CD8-positive, alpha-beta memory T cell (primary cell): ENCODE results near the gene SNAP23. TPM values are rescaled to one million over a fixed set of nuclear protein-coding genes. Genes with fewer than 3 reads are reported as not detected.

Experiments used
- CTCF ChIA-PET: fragments of 350-600 bp; sonication (Branson Sonifier 250); formaldehyde crosslinking; loops from one replicate; lab custom pipeline; 2021; ENCODE audit warnings: antibody characterized with exemption; lab: Charles Lee
- POLR2A ChIA-PET: fragments of 350-600 bp; sonication (Branson Sonifier 250); formaldehyde crosslinking; loops from one replicate; lab custom pipeline; 2021; ENCODE audit warnings: antibody characterized with exemption; lab: Charles Lee
- DNase-seq, 5 donors: peaks; one replicate each; pipeline versions ENCODE4 v3.0.0 to v3.0.0-alpha.2; 2020 to 2022; ENCODE audit warnings: mixed read lengths in 1 of 5
- H3K27ac ChIP-seq: one replicate; pipeline ENCODE4 v1.7.0; 2013; ENCODE audit warnings: low read depth, mild to moderate bottlenecking, low read length, moderate library complexity
- H3K27me3 ChIP-seq: 2 replicates; pipeline ENCODE4 v1.7.0; 2013; ENCODE audit warnings: low read length, mild to moderate bottlenecking; ENCODE audit not compliant: insufficient read depth, poor library complexity, severe bottlenecking
- H3K36me3 ChIP-seq: 2 replicates; pipeline ENCODE4 v1.7.0; 2013; ENCODE audit warnings: mild to moderate bottlenecking, low read length, moderate library complexity; ENCODE audit not compliant: insufficient read depth
- H3K4me1 ChIP-seq: 2 replicates; pipeline ENCODE4 v1.7.0; 2013; ENCODE audit warnings: mild to moderate bottlenecking, low read length, moderate library complexity; ENCODE audit not compliant: insufficient read depth
- H3K4me3 ChIP-seq: 2 replicates; pipeline ENCODE4 v1.7.0; 2013; ENCODE audit warnings: mild to moderate bottlenecking, low read length
- H3K9me3 ChIP-seq: 2 replicates; pipeline ENCODE4 v1.7.0; 2013; ENCODE audit warnings: mild to moderate bottlenecking, low read length
- H3K27ac Mint-ChIP-seq, 8 donors: one replicate each; pipeline ENCODE4 v1.8.0; 2020 to 2021; ENCODE audit warnings: mixed read lengths in 8 of 8, mild to moderate bottlenecking in 6 of 8, inconsistent platforms in 3 of 8, moderate library complexity in 3 of 8
- H3K27me3 Mint-ChIP-seq, 2 donors: one replicate each; pipeline ENCODE4 v1.8.0; 2020 to 2021; ENCODE audit warnings: mixed read lengths in 2 of 2, mild to moderate bottlenecking in 1 of 2, moderate library complexity in 1 of 2
- H3K36me3 Mint-ChIP-seq, 3 donors: one replicate each; pipeline ENCODE4 v1.8.0; 2020 to 2021; ENCODE audit warnings: mixed read lengths in 3 of 3, inconsistent platforms in 1 of 3, mild to moderate bottlenecking in 1 of 3
- H3K4me1 Mint-ChIP-seq, 3 donors: one replicate each; pipeline ENCODE4 v1.8.0; 2020 to 2021; ENCODE audit warnings: mixed read lengths in 3 of 3, inconsistent platforms in 1 of 3, mild to moderate bottlenecking in 1 of 3
- H3K4me3 Mint-ChIP-seq, 7 donors: one replicate each; pipeline ENCODE4 v1.8.0; 2020 to 2021; ENCODE audit warnings: mixed read lengths in 7 of 7, mild to moderate bottlenecking in 6 of 7, moderate library complexity in 4 of 7, inconsistent platforms in 2 of 7
- H3K9me3 Mint-ChIP-seq, 5 donors: one replicate each; pipeline ENCODE4 v1.8.0; 2020 to 2022; ENCODE audit warnings: mixed read lengths in 5 of 5, mild to moderate bottlenecking in 3 of 5, moderate library complexity in 2 of 5, inconsistent platforms in 1 of 5
- polyA plus RNA-seq: library from polyadenylated mRNA; unstranded; fragments of 300-500 nt; fragmentation: Illumina TruSeq; gene quantifications from one replicate; pipeline ENCODE4 v1.2.3, GENCODE V29; 2021
- total RNA-seq, 2 experiments: library from RNA; stranded (reverse); gene quantifications; one replicate each; pipeline ENCODE4 v1.2.3, GENCODE V29; 2021

The SNAP23 gene
- total RNA-seq (10 to 100 TPM; 48.1 to 54.4 TPM), polyA plus RNA-seq (59.5 TPM)

DNA sequence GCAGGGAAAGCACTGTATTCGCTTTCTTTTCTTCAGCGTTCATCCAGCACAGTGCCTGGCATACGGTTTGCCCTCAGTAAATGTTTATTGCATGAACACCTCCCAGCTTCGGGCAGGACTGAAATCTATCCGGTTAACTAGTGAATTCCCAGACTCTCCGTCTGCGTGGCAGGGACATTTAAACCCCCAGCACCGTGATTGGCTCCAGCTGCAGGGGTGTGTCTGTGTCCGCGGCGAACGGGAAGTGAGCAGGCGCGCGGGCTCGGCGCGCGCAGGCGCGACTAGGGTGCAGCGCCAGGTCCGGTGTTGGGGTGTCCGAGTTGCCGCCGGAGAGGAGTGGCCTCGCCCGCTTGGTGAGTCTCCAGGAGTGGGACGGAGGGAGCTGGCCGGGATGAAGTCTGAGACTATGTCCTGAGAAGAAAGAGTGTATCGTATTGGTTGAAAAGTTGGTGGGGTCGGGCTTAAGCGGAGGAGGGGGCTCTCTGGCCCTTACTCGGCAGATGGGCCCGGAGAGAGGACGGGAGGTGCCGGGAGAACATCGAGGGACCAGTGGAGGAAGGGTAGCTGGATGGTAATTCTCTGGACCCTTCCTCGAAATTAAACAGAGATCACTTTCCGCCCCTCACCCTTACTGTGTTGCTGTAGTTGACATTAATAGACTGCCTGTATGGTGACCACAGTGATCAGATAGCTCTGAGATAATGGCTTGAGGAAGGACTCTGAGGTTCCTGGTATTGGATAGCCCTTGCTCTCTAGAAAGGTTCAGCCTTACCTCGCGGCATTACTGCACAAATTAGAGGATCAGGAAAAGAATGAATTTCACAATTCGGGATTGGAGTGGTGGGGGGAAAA, at the start of gene SNAP23:
SNAP23 (plus strand) TSS at position 274 of the 852 bp plus-strand sequence. CDS start 16,213 bp downstream, outside the sequence.
- Mint-ChIP-seq H3K27ac (peak within 1 kb of the TSS; percentile 90 to 99 (median 96)), H3K36me3 (peaks cover 0 to 27% (median 0%) of the 10 kb centered on the region in 3 donors), H3K9me3 (no peaks in the 10 kb centered on the region), H3K4me3 (peak within 1 kb of the TSS; percentile 92 to 100 (median 98)), H3K4me1 (peaks cover 61 to 85% (median 71%) of the 10 kb centered on the region in 3 donors), H3K27me3 (no peaks in the 10 kb centered on the region)
- H3K36me3 ChIP-seq, result no peaks in the 10 kb centered on the region
- peak; percentile 76 to 90 (median 81) for DNase-seq
- ChIA-PET POLR2A (interaction anchor here (1.3 kb wide), 1 partner anchor 53 kb away, joined by 4 read pairs; the partner anchor contains the start of genes HAUS2 and LRRC57), CTCF (interaction anchor here (1.0 to 1.5 kb wide), 2 partner anchors 11 to 19 kb away, joined by 3 to 4 read pairs; no protein-coding TSS in a partner anchor)
- H3K4me3 ChIP-seq, result peak within 1 kb of the TSS; percentile 99
- no peaks in the 10 kb centered on the region for H3K27me3 ChIP-seq
- no peaks in the 10 kb centered on the region for H3K9me3 ChIP-seq
- peaks cover 43% of the 10 kb centered on the region for H3K4me1 ChIP-seq
- peak within 1 kb of the TSS; percentile 74 for H3K27ac ChIP-seq

DNA sequence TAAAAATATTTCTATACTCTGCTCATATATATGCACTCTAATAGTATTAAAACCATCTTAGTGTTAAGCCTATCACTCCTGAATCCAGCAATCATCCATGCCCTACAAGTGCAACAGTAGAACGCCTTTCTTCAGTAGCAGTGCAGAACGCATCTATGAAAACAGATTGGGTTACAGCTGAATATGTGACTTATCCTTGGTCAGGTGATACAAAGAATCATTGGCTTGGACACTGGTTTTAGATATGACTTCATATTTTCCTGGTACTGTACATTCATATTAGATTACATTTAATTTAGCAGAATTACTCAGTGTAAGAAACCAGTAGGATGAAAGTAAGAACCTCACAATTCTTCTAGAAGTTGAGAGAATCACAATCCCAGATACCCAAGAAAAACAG, 47.8 kb upstream of the SNAP23 start:
- no peak overlapping the region for H3K4me3 Mint-ChIP-seq
- Histone ChIP-seq H3K27me3 (no peaks in the 10 kb centered on the region), H3K36me3 (peaks cover 40% of the 10 kb centered on the region), H3K4me1 (no peaks in the 10 kb centered on the region), H3K27ac (no peak overlapping the region), H3K4me3 (no peak overlapping the region), H3K9me3 (no peaks in the 10 kb centered on the region)
- peaks cover 9 to 80% (median 35%) of the 10 kb centered on the region in 3 donors for H3K36me3 Mint-ChIP-seq
- H3K27ac Mint-ChIP-seq, result no peak overlapping the region
- no peaks in the 10 kb centered on the region for H3K27me3 Mint-ChIP-seq
- peaks cover 0 to 10% (median 0%) of the 10 kb centered on the region in 3 donors for H3K4me1 Mint-ChIP-seq
- POLR2A ChIA-PET, result no interaction called here
- CTCF ChIA-PET, result no interaction called here
- no peak for DNase-seq
- no peaks in the 10 kb centered on the region for H3K9me3 Mint-ChIP-seq

DNA sequence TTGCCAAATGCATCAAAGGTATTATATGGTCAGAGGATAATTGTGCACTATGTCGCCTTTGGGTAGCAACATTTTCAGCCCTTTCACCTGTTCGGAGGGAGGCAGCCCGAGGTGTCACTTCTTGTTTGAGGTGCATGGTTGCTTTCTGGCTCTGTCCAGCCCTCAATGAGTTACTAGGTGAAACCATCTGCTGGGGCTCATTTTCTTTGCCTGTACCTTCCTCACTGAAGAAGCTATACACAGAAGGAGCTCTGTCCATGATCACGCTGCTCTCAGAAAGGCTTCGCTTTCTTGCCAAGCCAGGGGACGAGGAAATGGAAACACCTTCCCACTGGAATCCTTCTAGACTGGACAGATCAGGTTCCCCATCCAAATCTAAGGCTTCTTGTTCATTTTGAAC, 47.2 kb upstream of the SNAP23 start:
- Histone ChIP-seq H3K4me1 (no peaks in the 10 kb centered on the region), H3K9me3 (no peaks in the 10 kb centered on the region), H3K27ac (no peak overlapping the region), H3K4me3 (no peak overlapping the region), H3K36me3 (peaks cover 40% of the 10 kb centered on the region), H3K27me3 (no peaks in the 10 kb centered on the region)
- ChIA-PET POLR2A (no interaction called here), CTCF (no interaction called here)
- Mint-ChIP-seq H3K27me3 (no peaks in the 10 kb centered on the region), H3K9me3 (no peaks in the 10 kb centered on the region), H3K36me3 (peaks cover 9 to 80% (median 35%) of the 10 kb centered on the region in 3 donors), H3K4me1 (peaks cover 0 to 10% (median 0%) of the 10 kb centered on the region in 3 donors), H3K27ac (peak overlapping the region in 2 of 8 donors; percentile 2 to 42), H3K4me3 (no peak overlapping the region)
- DNase-seq, result no peak

DNA sequence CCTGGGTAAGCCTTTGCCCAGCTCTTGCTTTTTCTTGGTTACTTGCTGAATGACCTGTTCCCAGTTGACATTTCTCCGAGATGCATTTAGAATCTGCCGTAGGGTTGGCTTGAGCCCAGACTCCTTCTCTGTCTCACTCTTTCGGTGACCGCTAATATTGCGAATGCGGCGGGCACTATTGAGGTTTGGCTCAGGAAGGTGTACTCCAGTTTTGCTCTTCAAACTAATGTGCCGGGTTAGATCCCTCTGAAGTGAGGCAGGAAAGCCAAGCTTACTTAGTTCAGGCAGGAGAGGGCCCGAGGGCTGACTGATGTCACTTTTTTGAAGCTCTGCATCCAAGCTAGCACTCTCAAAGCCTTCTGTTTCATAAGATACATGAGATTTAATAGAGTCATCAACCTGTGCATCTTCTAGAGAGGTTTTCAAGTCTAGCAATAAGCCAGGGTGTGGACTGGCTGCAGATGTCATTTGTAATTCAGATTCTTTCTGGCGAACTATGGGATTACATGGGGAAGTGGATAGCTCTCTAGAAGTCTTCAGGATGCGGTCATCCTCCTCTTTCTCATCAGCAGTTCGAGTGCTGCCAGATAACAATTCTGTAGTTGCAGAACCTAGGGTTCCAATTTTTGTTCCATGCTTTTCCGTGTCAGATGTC, 45.5 kb upstream of the SNAP23 start:
- peaks cover 9 to 78% (median 37%) of the 10 kb centered on the region in 3 donors for H3K36me3 Mint-ChIP-seq
- CTCF ChIA-PET, result no interaction called here
- H3K4me1 ChIP-seq, result no peaks in the 10 kb centered on the region
- no peak for DNase-seq
- no peaks in the 10 kb centered on the region for H3K9me3 ChIP-seq
- H3K27me3 Mint-ChIP-seq, result no peaks in the 10 kb centered on the region
- peaks cover 0 to 14% (median 0%) of the 10 kb centered on the region in 3 donors for H3K4me1 Mint-ChIP-seq
- no peaks in the 10 kb centered on the region for H3K9me3 Mint-ChIP-seq
- H3K27ac Mint-ChIP-seq, result no peak overlapping the region
- H3K36me3 ChIP-seq, result peaks cover 36% of the 10 kb centered on the region
- no peak overlapping the region for H3K27ac ChIP-seq
- H3K27me3 ChIP-seq, result no peaks in the 10 kb centered on the region
- H3K4me3 ChIP-seq, result no peak overlapping the region
- no peak overlapping the region for H3K4me3 Mint-ChIP-seq
- POLR2A ChIA-PET, result no interaction called here

DNA sequence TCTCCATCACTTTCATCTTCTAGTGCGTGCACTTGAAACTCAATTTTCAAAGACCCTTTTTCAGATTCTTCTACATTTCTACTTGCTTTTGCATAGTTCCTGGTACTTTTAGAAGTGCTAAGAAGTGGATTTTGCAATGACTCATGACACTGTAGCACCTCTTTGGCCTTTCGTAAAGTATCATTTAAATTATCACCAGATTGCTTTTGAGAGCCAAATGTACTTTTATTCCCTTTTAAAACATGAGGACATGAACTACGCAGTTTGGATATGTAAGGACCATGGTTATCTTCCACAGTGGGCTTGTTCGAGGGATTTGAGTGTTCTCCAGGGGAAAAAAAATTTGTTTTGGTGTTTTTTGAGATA, 45.0 kb upstream of the SNAP23 start:
- H3K36me3 Mint-ChIP-seq, result peaks cover 9 to 73% (median 37%) of the 10 kb centered on the region in 3 donors
- CTCF ChIA-PET, result no interaction called here
- POLR2A ChIA-PET, result no interaction called here

DNA sequence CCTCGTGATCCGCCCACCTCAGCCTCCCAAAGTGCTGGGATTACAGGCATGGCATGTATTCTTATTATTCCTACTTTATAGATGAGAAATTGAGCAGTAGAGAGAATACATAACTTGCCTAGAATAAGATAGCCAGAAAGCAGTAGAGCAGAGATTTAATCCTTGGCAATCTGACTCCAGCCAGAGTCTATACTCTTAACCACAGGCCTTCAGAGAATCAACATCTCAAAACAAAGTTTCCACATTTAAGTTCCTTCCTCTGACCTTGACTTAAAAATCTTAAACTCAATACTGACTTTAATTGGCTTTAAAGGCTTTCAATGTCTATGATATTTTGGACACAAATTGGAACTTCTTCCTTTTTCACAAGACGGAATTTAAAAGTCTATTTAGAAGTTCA, 41.6 kb upstream of the SNAP23 start:
- H3K4me3 Mint-ChIP-seq, result no peak overlapping the region
- no peaks in the 10 kb centered on the region for H3K9me3 Mint-ChIP-seq
- Histone ChIP-seq H3K4me1 (no peaks in the 10 kb centered on the region), H3K4me3 (no peak overlapping the region), H3K36me3 (peaks cover 26% of the 10 kb centered on the region), H3K27me3 (no peaks in the 10 kb centered on the region), H3K9me3 (no peaks in the 10 kb centered on the region), H3K27ac (no peak overlapping the region)
- no peak for DNase-seq
- CTCF ChIA-PET, result no interaction called here
- H3K27ac Mint-ChIP-seq, result peak overlapping the region in 1 of 8 donors; percentile 38
- H3K4me1 Mint-ChIP-seq, result peaks cover 9 to 18% (median 10%) of the 10 kb centered on the region in 3 donors
- no peaks in the 10 kb centered on the region for H3K27me3 Mint-ChIP-seq
- peaks cover 9 to 54% (median 29%) of the 10 kb centered on the region in 3 donors for H3K36me3 Mint-ChIP-seq
- POLR2A ChIA-PET, result no interaction called here

More for the DNA sequence above, 45.0 kb upstream of the SNAP23 start:
- no peaks in the 10 kb centered on the region for H3K9me3 Mint-ChIP-seq
- DNase-seq, result no peak
- H3K9me3 ChIP-seq, result no peaks in the 10 kb centered on the region
- no peaks in the 10 kb centered on the region for H3K27me3 ChIP-seq
- peaks cover 0 to 14% (median 0%) of the 10 kb centered on the region in 3 donors for H3K4me1 Mint-ChIP-seq
- no peak overlapping the region for H3K4me3 ChIP-seq
- no peaks in the 10 kb centered on the region for H3K4me1 ChIP-seq
- H3K27ac Mint-ChIP-seq, result peak overlapping the region in 1 of 8 donors; percentile 62
- H3K4me3 Mint-ChIP-seq, result no peak overlapping the region
- H3K27ac ChIP-seq, result no peak overlapping the region
- H3K36me3 ChIP-seq, result peaks cover 34% of the 10 kb centered on the region
- H3K27me3 Mint-ChIP-seq, result no peaks in the 10 kb centered on the region

DNA sequence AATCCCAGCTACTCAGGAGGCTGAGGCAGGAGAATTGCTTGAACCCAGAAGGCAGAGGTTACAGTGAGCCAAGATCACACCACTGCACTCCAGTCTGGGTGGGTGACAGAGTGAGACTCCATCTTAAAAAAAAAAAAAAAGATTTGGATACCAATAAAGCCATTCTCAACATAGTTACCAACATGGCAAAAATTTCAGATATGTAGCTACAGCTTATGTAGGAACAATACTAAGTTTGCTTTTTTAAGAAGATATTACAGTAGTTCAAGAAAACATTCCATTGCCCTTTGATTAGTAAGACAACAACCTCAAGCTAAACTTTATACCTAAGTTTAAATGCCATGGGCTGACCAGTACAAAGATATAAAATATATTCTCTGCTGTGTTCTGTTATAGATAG, 38.9 kb upstream of the SNAP23 start:
- Mint-ChIP-seq H3K4me3 (no peak overlapping the region), H3K9me3 (no peaks in the 10 kb centered on the region), H3K27me3 (no peaks in the 10 kb centered on the region), H3K27ac (no peak overlapping the region), H3K36me3 (peaks cover 3 to 31% (median 11%) of the 10 kb centered on the region in 3 donors), H3K4me1 (peaks cover 8 to 15% (median 13%) of the 10 kb centered on the region in 3 donors)
- Histone ChIP-seq H3K4me1 (no peaks in the 10 kb centered on the region), H3K9me3 (no peaks in the 10 kb centered on the region), H3K36me3 (peaks cover 7% of the 10 kb centered on the region), H3K4me3 (no peak overlapping the region), H3K27me3 (no peaks in the 10 kb centered on the region), H3K27ac (no peak overlapping the region)
- no peak for DNase-seq
- POLR2A ChIA-PET, result no interaction called here
- CTCF ChIA-PET, result interaction anchor here (1.5 kb wide), 1 partner anchor 16 kb away, joined by 4 read pairs; no protein-coding TSS in a partner anchor
